Activated effector memory CD4-positive, alpha-beta T cell treated with anti-CD3 and anti-CD28 coated beads, Interleukin-2, amount 50 U/mL, for 16 hours (primary cell): ENCODE results near the gene PTGES3L.
"Not testable (repeated sequence)": the region's sequence is repeated elsewhere in the genome, so short reads cannot be mapped to it uniquely, and the experiment has no call there.

Source experiments
- DNase-seq: peaks from one replicate; pipeline ENCODE4 v3.0.0-alpha.2; 2020

The PTGES3L gene

DNA sequence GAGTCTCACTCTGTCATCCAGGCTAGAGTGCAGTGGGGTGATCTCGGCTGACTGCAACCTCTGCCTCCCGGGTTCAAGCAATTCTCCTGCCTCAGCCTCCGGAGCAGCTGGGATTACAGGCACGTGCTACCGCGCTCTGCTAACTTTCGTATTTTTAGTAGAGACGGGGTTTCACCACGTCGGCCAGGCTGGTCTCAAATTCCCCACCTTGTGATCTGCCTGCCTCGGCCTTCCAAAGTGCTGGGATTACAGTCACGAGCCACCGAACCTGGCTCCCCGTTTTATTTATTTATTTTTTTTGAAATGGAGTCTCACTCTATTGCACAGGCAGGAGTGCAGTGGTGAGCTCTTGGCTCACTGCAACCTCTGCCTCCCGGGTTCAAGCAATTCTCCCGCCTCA, 4.2 kb downstream of the PTGES3L start:
- peak; percentile 2 for DNase-seq

DNA sequence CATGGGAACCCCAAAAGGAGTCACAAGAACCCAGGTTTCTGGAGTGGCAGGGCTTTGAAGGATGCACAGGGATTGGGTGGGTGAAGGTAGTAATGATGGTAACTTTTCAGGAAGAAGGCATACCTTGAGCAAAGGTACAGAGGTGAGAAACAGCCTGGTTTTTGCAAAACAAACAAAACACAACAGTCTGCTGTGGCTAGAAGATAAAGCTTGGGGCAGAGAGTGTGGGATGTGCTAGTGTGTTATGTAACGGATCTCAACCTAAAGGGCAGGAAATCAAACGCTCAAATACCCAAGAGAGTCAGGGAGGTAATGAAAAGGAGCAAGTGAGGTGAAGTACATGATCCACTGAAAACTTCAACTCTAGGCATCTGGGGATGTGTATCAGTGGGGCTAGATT, 4.6 kb downstream of the PTGES3L start:
- DNase-seq = peak; percentile 4

DNA sequence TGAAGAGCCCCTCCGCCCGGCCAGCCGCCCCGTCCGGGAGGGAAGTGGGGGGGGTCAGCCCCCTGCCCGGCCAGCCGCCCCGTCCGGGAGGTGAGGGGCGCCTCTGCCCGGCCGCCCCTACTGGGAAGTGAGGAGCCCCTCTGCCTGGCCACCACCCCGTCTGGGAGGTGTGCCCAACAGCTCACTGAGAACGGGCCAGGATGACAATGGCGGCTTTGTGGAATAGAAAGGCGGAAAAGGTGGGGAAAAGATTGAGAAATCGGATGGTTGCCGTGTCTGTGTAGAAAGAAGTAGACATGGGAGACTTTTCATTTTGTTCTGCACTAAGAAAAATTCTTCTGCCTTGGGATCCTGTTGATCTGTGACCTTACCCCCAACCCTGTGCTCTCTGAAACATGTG, 6.6 kb downstream of the PTGES3L start:
- DNase-seq = not testable (repeated sequence)

GRCh38 chr17:42971589-42971988, 8.3 kb downstream of the PTGES3L start:
- no peak for DNase-seq

GRCh38 chr17:42969001-42969581, 10.8 kb downstream of the PTGES3L start:
- no peak for DNase-seq

DNA sequence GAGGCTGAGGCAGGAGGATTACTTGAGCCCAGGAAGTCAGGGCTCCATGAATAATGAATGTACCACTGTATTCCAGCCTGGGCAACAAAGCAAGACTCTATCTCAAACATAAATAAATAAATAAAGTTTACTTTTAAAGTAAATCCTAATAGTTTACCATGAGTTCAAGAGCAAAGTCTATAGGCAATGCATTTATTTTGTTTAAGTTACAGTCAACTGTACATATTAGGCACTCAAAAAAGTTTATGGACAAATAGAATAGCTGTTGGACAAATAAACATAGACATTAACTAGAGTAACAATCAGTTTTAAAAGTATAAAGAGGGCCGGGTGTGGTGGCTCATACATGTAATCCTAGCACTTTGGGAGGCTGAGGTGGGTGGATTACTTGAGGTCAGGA, 12.0 kb downstream of the PTGES3L start:
- no peak for DNase-seq

GRCh38 chr17:42964161-42964932, 15.5 kb downstream of the PTGES3L start, which contains the start of gene AARSD1:
TSS of gene AARSD1 (minus strand) at chr17:42964454. CDS start at chr17:42964440, 14 bp downstream.
- peak; percentile 96 for DNase-seq

- no peak for DNase-seq
Observed at GRCh38 chr17:42953669-42954068, 26.2 kb downstream of the PTGES3L start.

DNA sequence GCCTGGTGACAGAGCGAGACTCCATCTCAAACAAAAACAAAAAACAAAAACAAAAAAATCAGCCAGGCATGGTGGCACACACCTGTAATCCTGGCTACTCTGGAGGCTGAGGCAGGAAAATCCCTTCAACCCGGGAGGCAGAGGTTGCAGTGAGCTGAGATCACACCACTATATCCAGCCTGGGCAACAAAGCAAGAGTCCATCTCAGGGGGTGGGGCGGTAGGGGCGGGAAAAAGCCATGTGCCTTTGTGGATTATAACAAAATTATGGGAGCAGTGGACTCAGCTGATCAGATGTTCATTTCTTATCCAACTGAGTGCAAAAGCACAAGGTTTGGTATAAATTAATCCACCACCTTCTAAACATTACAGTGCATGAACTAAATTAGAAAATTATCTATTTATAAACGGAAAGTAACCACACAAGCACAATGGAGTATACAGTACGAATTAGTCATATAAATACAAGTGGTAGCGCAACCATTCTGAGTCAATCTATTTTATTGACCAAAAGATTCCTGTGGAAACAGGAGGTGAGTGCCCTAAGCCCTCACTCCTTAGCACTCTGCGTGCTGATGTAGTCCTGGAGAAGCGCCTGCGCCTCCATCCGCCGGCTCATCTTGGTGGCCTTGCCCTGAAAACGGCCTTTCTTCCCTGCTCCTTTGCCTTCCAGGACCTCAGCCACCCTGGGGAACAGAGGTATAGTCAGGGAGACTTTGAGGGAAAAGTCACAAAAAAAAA, 29.7 kb downstream of the PTGES3L start:
- DNase-seq = no peak

DNA sequence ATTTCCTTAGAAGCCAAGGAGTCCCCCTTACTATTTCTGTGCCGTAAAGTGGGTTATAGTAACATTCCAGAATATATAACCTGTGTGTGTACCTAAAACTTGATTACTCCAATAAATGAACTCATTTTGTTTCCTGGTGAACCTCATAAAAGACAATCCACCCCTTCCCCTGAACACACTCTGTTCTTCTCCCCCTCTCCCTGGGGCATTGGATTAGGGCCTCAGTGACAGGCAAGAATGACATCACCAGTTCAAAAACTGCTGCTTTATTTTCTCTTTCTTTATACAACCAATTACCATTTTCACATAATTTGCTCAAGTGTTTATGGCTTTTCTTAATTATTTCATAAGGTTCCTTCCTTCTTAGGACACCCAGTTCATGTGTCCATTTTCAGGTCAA, 33.1 kb downstream of the PTGES3L start:
- no peak for DNase-seq

DNA sequence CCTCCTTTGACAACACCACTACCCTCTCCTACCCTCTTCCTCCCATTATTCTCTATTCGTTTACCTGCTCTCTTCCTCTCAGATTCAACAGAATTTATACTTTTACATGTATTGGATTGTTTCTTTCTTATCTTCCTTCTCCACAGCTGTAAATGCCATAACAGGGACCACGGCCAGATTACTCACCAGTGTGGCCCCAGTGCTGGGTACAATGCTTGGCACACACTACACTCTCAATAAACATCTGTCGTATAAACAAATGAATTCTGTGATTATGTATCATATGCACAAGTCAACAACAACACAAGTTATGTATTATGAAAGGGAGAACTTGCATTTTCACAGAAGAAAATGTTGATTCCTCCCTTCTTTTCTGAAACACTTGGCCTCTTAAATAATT, 35.7 kb downstream of the PTGES3L start:
- no peak for DNase-seq

GRCh38 chr17:42937712-42938596, 41.9 kb downstream of the PTGES3L start:
- no peak for DNase-seq

DNA sequence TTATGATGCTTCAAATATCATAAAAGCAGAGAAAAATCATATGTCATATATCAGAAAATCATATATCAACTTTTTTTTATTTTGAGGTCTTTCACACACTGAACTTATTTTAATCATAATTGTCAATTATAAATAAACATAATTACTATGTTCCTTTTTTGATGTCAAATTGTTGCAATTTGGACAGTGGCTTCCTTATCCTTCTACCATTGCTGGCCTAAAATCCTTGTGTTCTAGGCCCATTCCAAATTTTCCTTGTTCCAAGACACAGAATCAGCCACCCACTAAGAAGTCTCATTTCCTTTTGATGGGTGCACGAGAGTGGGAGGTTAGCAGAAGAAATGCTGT, 50.4 kb downstream of the PTGES3L start:
- DNase-seq = no peak

DNA sequence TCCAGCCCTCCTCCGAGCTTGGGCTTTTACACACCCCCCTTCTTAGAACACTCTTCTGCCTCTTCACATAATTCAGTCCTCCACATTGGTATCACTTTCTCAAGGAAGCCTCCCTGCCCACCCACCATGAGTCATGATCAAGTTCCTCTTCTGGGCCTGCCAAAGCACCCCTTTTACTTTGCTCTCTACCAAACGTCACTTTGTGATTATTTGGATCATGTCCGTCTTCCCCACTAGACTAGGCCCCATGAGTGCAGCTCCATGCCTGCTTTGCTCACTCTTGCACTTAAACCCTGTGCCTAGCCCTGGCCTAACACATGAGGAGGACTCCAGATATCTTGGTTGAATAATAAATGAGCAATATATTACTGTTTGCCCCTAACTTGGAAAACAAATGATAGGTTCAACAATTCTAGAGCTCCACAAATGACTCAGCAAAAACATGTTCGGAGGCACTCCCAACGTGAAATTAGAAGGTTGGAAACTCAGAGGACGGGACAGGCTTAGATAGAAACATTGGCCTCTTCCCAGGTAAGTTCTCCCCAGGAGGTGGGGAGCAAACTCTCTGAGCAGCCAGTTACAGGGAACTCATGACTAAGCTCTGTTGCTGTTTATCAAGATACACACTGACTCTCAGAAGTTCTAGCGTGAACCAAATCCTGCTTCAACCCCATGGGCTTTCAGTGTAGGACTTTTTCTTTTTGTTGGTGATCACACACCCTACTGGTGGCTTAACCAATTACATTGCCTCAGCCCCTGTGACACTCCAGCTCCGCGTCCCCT, 51.0 kb downstream of the PTGES3L start:
- DNase-seq = peak; percentile 62

DNA sequence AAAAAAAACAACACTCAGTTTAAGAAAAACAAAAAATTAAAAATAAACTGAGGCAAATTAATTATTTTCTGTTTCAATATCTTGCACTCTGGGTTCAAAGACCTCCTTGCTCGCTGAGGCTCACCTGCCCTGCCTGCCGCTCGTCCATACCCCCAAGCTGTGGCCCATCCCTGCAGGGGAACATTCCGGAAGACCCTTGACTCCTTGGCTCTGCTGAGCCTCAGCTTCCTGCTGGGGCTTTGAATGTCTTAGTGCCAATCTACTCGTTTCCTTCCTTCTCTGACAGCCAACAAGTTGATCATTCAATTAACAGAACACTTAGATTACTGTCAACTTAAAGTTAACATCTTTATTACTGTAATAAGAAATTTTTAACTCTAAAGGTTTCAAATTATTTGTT, 55.0 kb downstream of the PTGES3L start:
- no peak for DNase-seq

DNA sequence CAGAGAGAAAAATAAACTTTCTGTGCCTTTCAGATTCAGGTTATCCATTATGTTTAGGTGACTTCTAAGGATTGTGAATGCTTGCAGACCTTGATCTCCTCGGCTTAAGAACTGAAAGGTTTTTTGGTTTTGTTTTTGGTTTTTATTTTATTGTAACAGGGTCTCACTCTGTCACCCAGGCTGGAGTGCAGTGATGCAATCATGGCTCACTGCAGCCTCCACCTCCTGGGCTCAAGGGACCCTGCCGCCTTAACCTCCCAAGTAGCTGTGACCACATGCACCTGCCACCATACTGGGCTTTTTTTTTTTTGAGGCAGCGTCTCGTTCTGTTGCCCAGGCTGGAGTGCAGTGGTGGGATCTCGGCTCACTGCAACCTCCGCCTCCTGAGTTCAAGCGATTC, 56.4 kb downstream of the PTGES3L start:
- not testable (repeated sequence) for DNase-seq

DNA sequence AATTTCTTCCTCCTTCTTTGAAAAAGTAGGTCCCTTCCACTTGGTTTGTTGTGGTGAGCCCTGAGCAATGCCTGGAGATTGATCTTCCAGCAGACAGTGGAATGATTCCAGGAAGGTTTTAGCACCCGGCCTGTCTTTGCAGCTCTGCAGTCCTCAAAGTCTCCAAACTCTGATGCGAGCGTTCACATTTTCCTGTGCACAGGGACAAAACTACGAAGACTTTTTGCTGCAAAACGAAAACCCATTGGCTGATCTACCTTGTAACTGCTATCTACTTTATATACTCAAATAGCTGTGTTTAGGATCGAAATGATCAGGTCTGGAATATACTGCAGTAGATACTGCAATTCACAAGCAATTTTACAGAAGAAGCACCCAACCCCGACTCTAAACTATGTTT, 57.6 kb downstream of the PTGES3L start:
- no peak for DNase-seq

GRCh38 chr17:42920922-42921321, 59.0 kb downstream of the PTGES3L start:
- no peak for DNase-seq

GRCh38 chr17:42920106-42920900, 59.6 kb downstream of the PTGES3L start:
- no peak for DNase-seq

DNA sequence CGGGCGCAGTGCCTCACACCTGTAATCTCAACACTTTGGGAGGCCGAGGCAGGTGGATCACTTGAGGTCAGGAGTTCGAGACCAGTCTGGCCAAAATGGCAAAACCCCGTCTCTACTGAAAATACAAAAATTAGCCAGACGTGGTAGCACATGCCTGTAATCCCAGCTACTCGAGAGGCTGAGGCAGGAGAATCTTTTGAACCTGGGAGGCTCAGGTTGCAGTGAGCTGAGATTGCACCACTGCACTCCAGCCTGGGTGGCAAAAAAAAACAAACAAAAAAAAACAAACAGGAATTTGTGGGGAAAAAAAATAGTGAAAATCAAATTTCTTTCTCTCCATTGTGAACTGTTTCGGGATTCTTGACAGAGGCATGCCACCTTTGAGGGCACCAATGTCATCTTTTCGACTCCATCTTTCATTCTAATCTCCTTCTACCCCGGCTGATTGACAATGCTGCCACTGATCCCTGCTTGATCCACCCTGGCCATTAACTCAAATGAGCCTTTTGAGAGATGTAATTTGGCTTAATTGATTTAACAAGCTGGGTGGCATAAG, 60.3 kb downstream of the PTGES3L start:
- not testable (repeated sequence) for DNase-seq
